NCI-H2081 (cell line): ENCODE results near the gene EEIG1.

ENCODE experiments used
- DNase-seq, 2 experiments: peaks; one replicate each; lab custom pipeline; 2025; lab: John Stamatoyannopoulos, UW

The EEIG1 gene

GRCh38 chr9:127941062-127941960, 39.5 kb downstream of the EEIG1 start:
- DNase-seq: no peak

GRCh38 chr9:127940593-127940992, 40.2 kb downstream of the EEIG1 start:
- no peak for DNase-seq

- no peak for DNase-seq
These were observed 42.5 kb downstream of the EEIG1 start for GRCh38 chr9:127938298-127938690.

- peak; percentile 78 to 84 for DNase-seq
These were observed 43.1 kb downstream of the EEIG1 start, which contains the start of gene DPM2 for GRCh38 chr9:127937388-127938297. DPM2 (minus strand) TSS chr9:127937854; CDS start chr9:127937820, 34 bp downstream.

GRCh38 chr9:127937056-127937387, 43.8 kb downstream of the EEIG1 start:
- DNase-seq: no peak

- no peak for DNase-seq
These were observed 44.4 kb downstream of the EEIG1 start for GRCh38 chr9:127936347-127936852.

GRCh38 chr9:127935765-127936221, 45.0 kb downstream of the EEIG1 start:
- no peak for DNase-seq

GRCh38 chr9:127934986-127935385, 45.8 kb downstream of the EEIG1 start:
- DNase-seq: no peak

- DNase-seq: no peak
These were observed 46.5 kb downstream of the EEIG1 start for GRCh38 chr9:127934248-127934647.

GRCh38 chr9:127931092-127931881, 49.5 kb downstream of the EEIG1 start:
- peak in 1 of 2 experiments; percentile 48 for DNase-seq
